Measurements from ENCODE around the gene PISD. TPM values are rescaled to one million over a fixed set of nuclear protein-coding genes. Genes with fewer than 3 reads are reported as not detected.

The PISD gene
- total RNA-seq, 1 experiment from 2014 or later = 46.1 TPM

DNA sequence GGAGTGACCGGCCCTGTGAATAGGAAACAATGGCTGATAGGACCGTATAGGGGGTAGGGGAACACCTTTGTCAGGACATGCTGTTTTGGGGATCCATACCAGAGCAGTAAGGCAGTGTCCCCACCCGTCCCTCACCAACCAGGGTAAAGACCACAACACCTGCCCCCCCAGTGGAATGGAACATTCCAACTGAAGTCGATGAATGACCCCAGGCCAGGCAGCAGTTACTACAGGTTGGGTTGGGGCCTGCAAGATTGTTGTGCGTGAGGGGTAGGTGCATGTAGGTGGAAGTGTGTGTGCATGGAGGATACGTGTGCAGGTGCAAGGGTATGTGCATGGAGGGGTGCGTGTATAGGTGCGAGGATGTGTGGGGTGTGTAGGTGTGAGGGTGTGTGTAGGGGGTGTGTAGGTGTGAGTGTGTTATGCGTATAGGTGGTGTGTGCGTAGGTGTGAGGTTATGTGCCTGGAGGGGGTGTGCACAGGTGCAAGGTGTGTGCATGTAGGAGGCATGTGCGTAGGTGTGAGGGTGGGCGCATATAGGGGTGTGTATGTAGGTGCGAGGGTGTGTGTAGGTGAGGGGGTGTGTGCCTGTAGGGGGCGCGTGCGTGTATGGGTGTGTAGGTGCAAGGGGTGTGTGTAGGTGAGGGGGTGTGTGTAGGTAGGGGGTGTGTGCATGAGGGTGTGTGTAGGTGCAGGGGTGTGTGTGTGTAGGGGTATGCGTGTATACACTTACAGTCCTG, 32.9 kb downstream of the PISD start:
- in situ Hi-C loops (cut with HindIII; ENCODE audit: low sequenced_read_pairs) = no loop called here
- DNase-seq (ENCODE audit: low spot score) = no peak

DNA sequence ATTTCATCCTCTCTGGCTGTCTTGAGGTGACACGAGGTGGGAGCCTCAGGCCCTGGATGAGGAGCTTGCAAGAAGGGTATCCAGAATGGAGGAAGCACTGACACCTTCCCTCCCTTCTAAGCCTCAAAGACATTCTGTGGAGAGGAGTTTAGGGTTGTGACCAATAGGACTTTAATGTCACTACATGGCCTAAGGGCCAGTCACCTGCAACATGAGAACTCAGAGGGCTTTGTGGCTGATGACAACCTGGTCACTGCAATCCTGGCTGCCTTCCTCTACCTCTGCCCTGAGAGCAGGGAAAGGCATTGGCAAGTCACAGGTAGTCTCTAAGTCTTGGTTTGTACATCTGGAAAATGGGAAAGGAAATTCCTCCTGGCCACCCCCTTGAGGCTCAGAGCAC, 33.7 kb downstream of the PISD start:
- no peak for DNase-seq (ENCODE audit: low spot score)
- in situ Hi-C loops (cut with HindIII; ENCODE audit: low sequenced_read_pairs) = no loop called here

DNA sequence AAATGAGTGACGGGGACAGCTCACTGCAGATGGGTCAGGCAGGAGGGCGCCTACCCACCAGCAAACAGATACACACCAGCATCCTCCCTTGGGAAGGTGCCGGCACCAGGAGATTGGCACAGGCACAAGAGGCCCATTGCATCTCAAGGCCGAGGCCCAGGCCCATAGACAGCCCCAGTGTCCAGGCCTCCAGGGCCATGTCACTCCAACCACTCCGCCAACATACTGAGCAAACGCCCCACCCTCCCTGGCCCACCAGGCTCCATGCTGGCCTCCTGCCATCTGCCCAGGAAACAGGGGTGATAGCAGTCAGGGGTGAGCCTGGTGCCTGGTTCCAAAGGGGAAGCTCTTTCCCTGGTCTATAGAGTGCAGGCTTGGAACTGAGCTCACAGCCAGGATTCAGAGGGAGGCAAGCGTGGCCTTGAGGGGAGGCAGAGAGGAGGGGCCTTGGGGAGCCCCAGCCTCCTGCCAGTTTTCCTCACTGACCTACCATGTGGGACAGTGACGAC, 34.7 kb downstream of the PISD start:
- in situ Hi-C loops (cut with HindIII; ENCODE audit: low sequenced_read_pairs) = no loop called here
- no peak for DNase-seq (ENCODE audit: low spot score)

DNA sequence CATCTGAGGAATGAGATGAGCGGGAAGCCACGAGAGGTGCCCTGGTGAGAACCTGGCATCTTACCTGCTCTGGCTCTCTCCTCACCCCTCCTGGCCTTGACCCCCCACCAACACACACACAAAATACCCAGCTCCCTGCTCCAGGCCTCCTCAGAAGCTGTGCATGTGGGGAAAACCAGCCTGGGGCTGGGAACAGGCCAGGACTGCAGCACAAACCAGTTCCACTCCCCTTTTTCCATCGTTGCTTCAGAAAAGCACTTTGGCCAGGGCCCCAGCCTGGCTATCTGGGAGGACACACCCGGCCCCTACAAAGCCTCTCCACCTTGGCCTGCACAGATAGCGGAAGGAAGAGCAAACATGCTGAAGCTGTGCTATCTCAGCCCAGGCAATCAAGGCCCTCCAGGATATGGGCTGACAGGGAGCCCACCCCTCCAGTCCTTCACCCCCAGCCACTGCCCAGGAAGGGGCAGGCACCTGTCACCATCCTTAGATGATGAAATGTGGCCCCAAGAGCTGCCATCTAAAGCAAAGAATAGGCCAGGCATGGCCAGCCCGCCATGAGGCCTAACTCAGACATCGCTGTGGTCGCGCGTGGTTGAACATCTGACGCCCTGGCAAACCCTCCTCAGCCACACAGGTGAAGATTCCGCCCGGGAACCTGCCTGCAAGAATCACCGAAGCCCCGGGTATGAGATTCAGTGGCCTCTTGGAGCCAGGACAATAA, 35.4 kb downstream of the PISD start:
- in situ Hi-C loops (cut with HindIII; ENCODE audit: low sequenced_read_pairs) = no loop called here
- peak; percentile 98 for DNase-seq (ENCODE audit: low spot score)

DNA sequence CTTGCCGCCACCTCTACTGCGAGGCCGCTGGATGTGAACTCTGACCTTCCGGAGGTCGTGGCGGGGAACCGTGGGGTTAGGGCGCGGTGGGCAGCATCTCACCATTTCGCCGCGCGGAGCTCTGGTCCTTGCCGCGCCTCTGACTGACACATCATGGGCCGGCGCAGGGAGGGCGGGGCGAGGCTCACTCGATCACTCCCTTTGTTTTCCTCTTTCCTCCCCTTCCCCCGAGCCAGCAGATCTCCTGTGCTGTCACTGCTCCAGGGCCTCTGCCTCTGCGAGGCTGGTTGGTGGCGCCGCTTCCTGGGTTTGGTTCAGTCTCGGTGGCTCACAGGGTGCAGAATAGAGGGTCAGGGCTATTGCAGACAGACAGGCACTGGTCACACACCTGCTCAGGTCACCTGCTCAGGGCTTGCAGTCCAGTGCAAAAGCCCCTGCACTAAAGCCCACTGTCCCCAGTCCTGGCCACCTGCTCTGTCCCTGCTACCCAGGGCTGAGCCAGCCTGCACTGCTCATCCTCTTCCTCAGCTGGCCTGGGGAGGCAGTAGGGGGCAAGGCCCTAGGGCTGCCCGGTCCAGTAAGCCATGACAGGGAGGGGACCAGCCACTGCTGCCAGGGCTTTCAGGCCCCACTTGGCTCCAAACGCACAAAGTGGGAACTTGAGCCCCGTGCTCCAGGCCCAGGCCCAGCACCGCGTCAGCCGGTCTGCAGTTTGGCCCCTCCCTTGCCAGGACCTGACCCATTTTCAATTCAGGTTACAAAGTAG, 36.2 kb downstream of the PISD start:
- peak; percentile 96 for DNase-seq (ENCODE audit: low spot score)
- in situ Hi-C loops (cut with HindIII; ENCODE audit: low sequenced_read_pairs) = no loop called here

GRCh38 chr22:31625257-31625640, 36.8 kb downstream of the PISD start:
- in situ Hi-C loops (cut with HindIII; ENCODE audit: low sequenced_read_pairs) = no loop called here
- no peak for DNase-seq (ENCODE audit: low spot score)

- in situ Hi-C loops (cut with HindIII; ENCODE audit: low sequenced_read_pairs) = no loop called here
- peak; percentile 60 for DNase-seq (ENCODE audit: low spot score)
Observed at GRCh38 chr22:31623592-31624304, 38.3 kb downstream of the PISD start.

DNA sequence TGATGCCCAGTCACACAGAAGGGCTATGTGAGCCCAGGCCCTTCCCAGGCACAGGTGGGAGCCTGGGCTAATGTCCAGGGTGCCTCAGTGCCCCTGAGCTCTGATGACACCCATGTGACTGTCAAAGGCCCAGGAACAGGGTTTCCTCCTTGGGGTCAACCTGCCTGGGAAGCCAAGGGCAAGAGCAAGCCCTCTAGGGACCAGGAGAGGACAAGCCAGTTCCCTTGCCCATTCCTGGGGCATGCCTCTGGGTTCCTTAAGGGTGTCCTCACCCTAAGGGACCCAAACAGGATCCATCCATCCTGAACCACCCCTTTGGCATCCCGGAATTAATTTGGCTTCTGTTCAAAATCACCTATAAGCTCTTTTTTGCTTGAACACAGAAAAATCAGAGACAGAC, 39.0 kb downstream of the PISD start:
- DNase-seq (ENCODE audit: low spot score) = no peak

GRCh38 chr22:31621507-31622124, 40.4 kb downstream of the PISD start:
- in situ Hi-C loops (cut with HindIII; ENCODE audit: low sequenced_read_pairs) = no loop called here
- no peak for DNase-seq (ENCODE audit: low spot score)

More for the DNA sequence above, 39.0 kb downstream of the PISD start:
- in situ Hi-C loops (cut with HindIII; ENCODE audit: low sequenced_read_pairs) = no loop called here

DNA sequence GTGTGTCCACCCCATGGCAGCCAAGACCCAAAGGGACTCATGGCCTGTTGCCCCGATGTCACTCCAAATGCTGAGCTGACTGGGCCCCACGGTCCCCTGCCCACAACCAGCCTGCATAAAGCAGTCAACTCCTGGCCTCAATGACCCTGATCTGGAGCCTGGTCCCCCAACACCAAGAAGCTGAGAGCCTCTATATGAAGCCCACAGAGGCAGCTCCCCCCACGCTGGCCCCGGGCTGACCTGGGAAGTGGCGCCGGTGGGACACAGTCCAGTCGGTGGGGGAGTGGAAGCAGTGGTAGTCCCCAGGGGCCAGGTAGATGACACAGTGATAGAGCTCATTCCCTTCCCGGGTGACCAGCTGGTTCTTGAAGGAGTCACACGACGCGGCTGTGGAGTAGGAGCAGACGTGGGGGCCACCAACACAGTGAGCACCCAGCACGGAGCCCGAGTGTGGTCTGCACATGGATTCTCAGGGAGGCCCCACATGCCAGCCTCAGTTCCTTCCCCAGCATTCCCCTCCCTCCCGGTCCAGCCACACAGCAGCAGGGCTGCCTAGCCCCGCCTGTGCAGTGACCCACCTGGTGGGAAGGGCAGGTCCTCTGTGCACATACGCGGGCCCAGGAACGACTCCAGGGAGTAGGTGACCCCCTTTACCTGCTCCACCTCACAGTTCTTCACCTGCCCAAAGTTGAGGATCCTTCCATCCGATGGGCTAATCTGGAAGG, 41.1 kb downstream of the PISD start:
- in situ Hi-C loops (cut with HindIII; ENCODE audit: low sequenced_read_pairs) = no loop called here
- no peak for DNase-seq (ENCODE audit: low spot score)

DNA sequence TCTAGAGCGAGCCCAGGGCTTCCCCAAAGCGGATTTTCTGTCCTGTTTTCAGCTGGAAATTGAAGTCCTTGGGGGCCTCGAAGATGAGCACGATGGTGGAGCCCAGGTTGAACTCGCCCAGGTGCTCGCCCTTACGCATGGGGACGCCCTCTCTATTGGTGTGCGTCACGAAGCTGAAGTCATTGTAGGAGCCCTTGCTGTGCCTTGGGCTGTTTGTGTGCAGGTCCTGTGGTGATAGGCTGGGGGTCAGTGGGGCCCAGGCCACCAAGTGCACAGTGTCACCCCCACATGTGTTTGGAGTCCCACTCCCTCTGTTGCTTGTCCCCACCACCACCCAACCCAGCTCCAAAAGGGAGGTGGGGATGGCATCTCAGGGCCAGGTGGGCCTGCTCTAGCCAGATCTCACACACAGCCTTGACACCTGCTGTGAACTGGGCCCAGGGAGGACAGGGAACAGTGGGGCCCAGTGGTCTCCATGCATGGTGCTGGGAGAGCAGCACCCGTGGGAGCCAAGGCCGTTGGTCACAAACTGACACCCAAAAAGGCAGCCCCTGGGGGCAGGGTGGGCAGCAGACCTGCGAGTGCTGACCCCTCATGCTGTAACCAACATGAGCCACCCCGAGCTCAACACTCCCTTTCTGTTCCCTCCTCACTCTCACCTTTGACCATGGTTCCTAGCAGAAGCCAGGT, 42.3 kb downstream of the PISD start:
- in situ Hi-C loops (cut with HindIII; ENCODE audit: low sequenced_read_pairs) = no loop called here
- no peak for DNase-seq (ENCODE audit: low spot score)

- DNase-seq (ENCODE audit: low spot score) = peak; percentile 52
- in situ Hi-C loops (cut with HindIII; ENCODE audit: low sequenced_read_pairs) = no loop called here
Observed at GRCh38 chr22:31618471-31619176, 43.4 kb downstream of the PISD start.

DNA sequence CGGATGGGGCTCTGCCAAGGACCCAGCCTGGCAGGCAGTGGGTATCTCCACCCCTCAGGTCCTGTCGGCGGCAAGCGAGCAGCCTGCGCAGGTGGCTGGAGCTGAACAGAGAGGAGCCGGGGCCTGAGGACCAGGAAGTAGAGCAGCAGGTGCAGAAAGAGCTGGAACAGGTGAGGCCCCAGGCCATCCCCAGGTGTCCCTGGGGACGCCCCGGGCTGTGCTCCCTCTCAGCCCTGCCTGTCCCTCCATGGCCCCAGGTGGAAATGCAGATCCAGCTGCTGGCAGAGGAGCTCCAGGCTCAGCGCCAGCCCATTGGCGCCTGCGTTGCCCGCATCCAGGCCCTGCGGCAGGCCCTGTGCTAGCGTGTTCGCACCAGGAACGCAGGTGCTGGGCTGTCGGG, 44.0 kb downstream of the PISD start:
- in situ Hi-C loops (cut with HindIII; ENCODE audit: low sequenced_read_pairs) = no loop called here
- DNase-seq (ENCODE audit: low spot score) = peak; percentile 47

DNA sequence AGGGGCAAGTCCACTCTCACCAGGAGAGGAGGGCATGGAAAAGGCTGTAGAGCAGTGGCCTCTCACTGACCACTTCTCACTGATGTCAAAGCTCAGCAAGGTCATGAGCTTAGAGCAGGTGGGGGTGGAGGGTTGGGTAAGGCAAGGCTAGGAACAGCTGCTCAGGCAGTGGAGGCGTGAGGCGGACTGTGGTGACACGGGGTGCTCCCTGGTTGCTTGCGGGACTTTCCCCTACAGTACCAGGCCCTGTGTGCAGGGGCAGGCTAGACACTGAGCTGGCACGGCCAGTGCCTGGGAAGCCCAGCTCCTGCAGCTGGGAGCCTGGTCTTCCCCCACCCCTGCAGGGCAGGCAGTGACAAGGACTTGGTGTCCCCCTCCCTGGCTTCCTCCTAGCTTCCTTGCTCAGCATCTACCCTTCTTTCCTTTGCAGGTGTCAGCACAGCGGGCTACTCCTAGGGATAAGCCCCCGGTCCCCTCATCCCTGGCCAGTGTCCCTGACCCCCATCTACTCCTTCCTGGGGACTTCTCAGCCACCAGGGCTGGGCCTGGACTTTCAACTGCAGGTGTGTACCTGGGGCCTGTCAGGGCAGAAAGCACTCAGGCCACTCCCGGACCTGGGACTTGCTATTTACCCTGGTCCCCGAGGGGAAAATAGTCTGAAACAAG, 45.6 kb downstream of the PISD start:
- no peak for DNase-seq (ENCODE audit: low spot score)

DNA sequence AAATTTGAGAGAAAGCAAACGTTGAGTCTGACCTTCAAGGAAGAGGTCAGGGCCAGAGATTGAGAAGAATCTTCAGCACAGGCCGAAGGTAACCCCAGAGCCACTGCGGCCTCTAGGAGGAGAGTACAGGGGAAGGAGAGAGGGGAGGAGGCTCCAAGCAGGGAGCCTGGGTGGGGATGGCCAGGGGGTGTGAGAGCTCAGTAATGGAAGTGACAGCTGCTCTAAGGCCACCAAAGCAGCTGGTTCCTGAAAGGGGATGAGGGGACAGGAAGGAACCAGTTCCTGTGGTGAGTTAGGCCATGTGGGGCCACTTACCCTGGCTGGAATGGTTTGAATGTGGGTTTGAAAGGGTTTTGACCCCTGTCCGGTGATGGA, 46.1 kb downstream of the PISD start:
- in situ Hi-C loops (cut with HindIII; ENCODE audit: low sequenced_read_pairs) = no loop called here
- no peak for DNase-seq (ENCODE audit: low spot score)

More for the DNA sequence above, 45.6 kb downstream of the PISD start:
- in situ Hi-C loops (cut with HindIII; ENCODE audit: low sequenced_read_pairs) = no loop called here

DNA sequence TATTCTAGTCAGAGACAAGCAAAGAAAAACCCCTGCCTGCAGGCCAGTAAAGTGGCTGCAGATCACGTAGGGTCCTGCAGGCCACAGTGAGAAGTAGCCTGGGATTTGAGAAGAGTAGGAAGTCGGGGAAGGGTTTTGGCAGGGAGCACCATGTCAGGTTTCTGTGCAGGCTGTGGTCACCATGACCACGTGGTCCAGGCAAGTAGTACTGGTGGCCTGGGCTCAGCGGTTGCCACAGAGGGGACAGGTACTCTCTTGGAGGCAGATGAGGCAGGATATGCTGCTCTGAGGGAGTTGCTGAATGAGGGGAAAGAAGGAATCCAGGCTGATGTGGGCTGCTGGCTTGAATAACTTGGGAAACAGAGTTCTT, 46.5 kb downstream of the PISD start:
- in situ Hi-C loops (cut with HindIII; ENCODE audit: low sequenced_read_pairs) = no loop called here
- peak; percentile 43 for DNase-seq (ENCODE audit: low spot score)

Data from G401 (cell line).